NCI-H2029 (cell line): Measurements from ENCODE around the gene SLC17A7.
"Not testable (repeated sequence)": the region's sequence is repeated elsewhere in the genome, so short reads cannot be mapped to it uniquely, and the experiment has no call there.

Source experiments
- DNase-seq: peaks from one replicate; lab custom pipeline; 2025; lab: John Stamatoyannopoulos, UW

The SLC17A7 gene

GRCh38 chr19:49469828-49470614 lies 28.7 kb upstream of the SLC17A7 start:
- DNase-seq = no peak

GRCh38 chr19:49468746-49469447 lies 27.6 kb upstream of the SLC17A7 start:
- DNase-seq = no peak

- DNase-seq = no peak
Observed at GRCh38 chr19:49468199-49468598, 26.9 kb upstream of the SLC17A7 start.

- DNase-seq = no peak
Observed at GRCh38 chr19:49465371-49465770, 24.0 kb upstream of the SLC17A7 start.

GRCh38 chr19:49463960-49464740 lies 22.8 kb upstream of the SLC17A7 start:
- DNase-seq = no peak

GRCh38 chr19:49462492-49462891 lies 21.2 kb upstream of the SLC17A7 start:
- DNase-seq = no peak

GRCh38 chr19:49461656-49462055 lies 20.3 kb upstream of the SLC17A7 start:
- DNase-seq = no peak

- DNase-seq = not testable (repeated sequence)
Observed at GRCh38 chr19:49461130-49461529, 19.8 kb upstream of the SLC17A7 start.

- no peak for DNase-seq
Observed at GRCh38 chr19:49459388-49459787, 18.1 kb upstream of the SLC17A7 start.

GRCh38 chr19:49458567-49458903 lies 17.2 kb upstream of the SLC17A7 start:
- no peak for DNase-seq

- no peak for DNase-seq
Observed at GRCh38 chr19:49456326-49456725, 15.0 kb upstream of the SLC17A7 start.

- no peak for DNase-seq
Observed at GRCh38 chr19:49455773-49456172, 14.4 kb upstream of the SLC17A7 start.

GRCh38 chr19:49453757-49454240 lies 12.5 kb upstream of the SLC17A7 start:
- no peak for DNase-seq

- DNase-seq = peak; percentile 97
Observed at GRCh38 chr19:49453013-49453756, 11.9 kb upstream of the SLC17A7 start, which contains the start of gene ALDH16A1. TSS of gene ALDH16A1 (plus strand) at chr19:49453225. CDS start at chr19:49453332, 107 bp downstream.

- DNase-seq = peak; percentile 99
Observed at GRCh38 chr19:49451430-49452181, 10.3 kb upstream of the SLC17A7 start, which contains the start of gene PIH1D1. TSS of gene PIH1D1 (minus strand) at chr19:49451814. CDS start at chr19:49451574, 240 bp downstream.

- no peak for DNase-seq
Observed at GRCh38 chr19:49450405-49450804, 9.1 kb upstream of the SLC17A7 start.

- no peak for DNase-seq
Observed at GRCh38 chr19:49448432-49448786, 7.1 kb upstream of the SLC17A7 start.

- no peak for DNase-seq
Observed at GRCh38 chr19:49447485-49448431, 6.4 kb upstream of the SLC17A7 start.

GRCh38 chr19:49445997-49446396 lies 4.7 kb upstream of the SLC17A7 start:
- DNase-seq = no peak
